GM18499 (cell line): ENCODE measurements around the gene LUZP1.

ENCODE experiments used
- ATAC-seq: cut with Tn5 transposase; IDR thresholded peaks from one replicate; pipeline ENCODE4 v1.9.1; 2021; ENCODE audit warnings: moderate number of reproducible peaks; ENCODE audit not compliant: insufficient read depth, unreplicated experiment

Gene LUZP1

DNA sequence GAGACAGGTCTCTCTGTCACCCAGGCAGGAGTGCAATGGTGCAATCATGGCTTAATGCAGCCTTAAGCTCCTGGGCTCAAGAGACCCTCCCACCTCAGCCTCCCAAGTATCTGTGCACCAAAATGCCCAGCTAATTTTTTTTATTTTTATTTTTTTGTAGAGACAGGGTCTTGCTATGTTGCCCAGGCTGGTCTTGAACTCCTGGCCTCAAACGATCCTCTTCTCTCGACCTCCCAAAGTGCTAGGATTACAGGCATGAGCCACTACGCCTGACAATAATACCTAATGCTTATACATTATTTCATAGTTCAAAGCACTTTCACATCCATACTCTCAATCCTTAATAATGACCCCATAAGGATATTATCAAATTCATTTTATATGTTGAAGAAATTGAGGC is 48.3 kb downstream of the LUZP1 start:
- ATAC-seq: no peak

DNA sequence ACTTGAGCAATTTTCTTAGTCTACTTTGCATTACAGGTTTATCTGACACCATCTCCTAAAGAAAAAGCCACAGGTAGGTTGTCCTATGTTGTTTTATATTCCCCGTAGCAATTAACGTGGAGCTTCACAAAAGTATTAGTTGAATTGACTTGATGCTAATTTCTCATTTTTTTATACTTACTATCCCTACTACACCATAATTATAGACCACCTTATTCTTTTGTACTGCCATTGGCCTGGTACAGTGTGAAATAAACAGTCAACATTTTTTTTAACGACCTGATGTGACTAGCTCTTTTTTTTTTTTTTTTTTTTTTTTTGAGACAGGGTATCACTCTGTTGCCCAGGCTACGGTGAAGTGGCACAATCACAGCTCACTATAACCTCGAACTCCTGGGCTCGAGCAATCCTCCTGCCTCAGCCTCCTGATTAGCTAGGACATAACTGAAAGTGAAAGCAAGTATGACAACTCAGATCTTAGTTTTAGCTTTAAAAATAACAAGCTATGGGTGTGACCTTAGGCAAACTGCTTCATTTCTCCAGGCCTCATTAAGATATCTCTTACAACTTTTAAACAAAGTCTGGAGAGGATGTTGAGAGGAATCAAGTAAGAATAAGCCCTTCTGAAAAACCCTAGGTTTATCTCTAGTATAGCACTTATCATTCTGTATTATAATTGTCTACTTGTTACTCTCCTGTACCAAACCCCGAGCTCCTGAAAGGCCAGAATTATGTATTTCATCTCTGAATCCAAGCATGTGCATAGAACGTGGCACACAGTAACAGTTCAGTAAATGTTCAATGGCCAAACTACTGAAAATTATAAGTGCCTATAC is 49.5 kb downstream of the LUZP1 start:
- ATAC-seq: no peak

DNA sequence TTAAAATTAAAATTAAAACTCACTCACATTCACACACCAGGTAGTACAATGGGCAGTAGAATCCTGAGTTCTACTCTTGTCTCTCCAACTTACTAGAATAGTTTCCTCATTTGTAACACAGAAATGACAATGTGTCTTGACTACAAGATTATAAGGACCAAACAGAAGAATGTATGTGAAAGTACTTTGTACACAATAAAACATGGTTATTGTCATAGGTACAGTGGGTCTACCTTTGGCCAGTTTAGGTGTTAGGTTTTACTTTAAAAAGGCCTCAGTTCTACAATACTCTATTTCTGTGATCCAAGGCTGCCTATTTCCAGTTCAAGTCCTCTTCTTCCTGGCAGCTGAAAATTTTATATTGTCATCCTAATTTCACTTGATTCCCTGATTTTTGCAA is 50.2 kb downstream of the LUZP1 start:
- ATAC-seq: no peak

DNA sequence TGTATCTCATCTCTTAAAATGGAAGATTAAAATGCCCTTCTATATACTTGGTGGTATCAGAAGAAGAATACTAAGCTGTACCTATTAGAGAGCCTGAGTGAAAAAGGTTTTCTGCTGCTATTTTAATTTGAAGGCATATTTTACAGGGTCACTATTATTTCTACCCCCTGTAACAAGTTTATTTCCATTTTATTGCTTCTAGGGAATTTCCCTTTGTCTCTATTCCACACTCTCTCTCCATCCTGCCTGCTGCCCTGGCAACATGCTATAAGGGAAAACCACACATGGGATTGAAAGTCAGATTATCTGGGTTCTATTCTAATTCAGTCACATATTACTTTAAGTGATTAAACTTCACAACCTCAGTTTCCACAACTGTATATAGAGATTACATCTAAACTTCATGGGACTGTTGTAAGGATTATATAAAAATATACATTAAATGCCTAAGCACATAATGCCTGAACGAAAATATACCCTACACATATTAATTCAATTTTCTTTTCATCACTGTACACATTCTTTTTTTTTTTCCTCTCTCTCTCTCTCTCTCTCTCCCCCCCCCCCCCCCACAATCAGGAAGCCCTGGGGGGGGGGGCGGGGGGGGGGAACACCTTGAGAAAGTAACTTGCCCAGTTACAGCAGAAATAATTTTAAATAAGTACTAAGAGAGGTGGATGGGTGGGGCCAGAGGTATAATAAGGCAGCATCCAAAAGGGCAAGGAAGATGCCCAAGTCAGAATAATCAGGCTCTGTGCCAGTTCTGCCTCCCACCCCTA is 51.5 kb downstream of the LUZP1 start:
- ATAC-seq: no peak

DNA sequence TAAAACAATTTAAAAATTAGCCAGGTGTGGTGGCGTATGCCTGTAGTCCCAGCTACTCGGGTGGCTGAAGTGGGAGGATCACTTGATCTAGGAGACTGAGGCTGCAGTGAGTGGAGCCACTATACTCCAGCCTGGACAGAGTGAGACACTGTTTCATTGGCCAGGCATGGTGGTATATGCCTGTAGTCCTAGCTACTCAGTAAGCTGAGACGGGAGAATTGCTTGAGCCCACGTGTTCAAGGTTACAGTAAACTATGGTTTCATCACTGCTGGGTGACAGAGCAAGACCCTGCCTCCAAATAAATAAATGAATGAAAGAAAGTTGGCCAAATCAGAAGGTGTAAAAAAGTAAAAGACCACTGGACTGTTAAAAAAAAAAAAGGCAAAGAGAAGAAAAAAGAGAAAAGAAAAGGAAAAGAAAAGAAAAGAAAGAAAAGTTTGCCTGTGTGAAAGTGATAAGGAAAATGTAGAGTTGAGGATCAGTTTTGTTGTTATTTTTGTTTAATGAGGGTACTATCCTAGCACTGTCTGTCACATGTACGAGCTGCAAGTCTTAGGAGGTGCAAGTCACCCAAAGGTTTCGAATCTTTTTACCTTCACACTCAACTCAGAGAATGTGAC is 52.3 kb downstream of the LUZP1 start:
- no peak for ATAC-seq

DNA sequence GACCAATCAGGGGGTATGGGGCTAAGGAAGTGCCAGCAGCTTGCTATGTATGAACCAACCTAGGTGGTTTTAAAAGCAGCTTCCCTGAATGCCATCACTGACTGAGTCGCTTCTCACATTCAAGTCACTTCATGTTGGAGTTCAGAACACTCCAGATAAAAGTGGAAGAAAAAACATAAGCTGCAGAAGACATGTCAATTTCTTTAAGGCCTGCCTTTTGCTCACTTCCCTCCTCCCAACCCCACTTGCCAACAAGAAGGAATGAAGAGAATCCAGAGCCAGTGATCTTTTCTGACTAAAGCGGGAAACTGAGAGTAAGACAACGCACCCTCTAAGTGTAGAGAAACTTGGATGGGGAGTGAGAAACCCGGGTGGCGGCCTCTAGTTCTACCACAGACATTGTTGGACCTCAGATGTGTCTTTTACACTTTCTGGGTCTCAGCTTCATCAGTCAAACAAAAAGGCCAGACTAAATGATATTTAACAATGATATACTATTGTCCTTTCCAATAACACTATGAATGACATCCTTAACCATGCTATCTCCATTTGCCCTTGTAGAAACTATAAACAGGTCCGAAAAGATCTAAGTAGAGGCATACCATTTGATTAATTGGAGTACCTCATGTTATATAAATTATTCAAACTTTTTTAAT is 54.1 kb downstream of the LUZP1 start:
- no peak for ATAC-seq

DNA sequence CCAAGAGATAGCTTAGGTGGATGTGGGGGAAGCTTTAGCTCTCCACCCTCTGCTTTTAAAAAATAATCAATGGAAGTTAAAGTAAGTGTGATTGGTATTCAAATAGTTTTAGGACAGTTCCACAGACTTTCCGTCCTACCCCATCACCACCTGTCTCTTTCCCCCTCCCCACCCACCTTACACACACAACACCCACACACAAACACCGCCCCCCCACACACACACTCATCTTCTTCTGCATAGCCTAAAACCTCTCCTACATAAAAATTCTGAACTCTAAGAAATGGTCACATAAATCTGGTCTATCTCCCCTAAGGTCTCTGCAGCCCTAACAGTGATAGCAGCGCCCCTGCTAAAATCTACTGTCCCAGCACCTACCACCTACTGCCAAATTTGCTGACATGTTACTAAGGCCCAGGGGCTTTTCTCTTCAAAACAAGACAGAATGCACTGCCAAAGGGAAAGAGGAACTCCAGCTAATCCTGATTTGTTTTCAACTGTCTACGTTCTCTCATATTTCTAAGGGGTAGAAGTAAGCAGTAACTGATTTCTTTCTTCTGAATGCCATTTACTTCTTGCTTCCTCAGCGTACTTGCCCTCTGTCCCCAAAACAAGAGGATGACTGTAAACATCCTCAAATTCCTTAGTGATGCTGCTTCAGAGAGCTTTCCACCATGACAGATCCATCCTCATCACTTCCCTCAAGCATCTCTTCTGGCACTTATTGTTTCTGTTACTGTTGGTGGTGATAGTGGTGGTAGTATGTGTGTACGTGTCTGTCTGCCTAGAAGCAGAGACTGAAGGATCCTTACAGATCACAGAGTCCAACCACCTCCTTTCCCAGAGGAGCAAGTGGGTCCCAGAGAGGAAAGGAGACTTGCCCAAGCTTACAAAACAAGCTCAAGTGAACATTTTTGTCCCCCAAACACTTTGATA is 56.8 kb downstream of the LUZP1 start:
- ATAC-seq: no peak

DNA sequence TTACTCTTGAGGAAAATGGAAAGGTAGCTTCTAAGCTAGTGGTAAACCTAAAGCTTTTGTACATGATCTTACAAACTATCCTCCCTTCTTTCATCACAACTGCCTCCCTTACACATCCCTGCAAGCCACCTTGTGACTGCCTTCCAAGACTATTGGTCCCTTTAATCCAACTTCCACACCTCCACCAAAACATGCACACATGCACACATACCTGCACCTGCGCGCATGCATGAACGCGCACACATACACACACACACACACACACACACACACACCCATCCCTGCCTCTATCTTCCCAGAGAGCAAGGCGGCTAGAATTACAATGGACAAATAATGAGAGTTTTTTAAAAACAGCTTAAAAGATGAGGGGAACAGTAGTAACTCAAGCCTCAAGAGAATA is 58.3 kb downstream of the LUZP1 start:
- ATAC-seq: no peak

DNA sequence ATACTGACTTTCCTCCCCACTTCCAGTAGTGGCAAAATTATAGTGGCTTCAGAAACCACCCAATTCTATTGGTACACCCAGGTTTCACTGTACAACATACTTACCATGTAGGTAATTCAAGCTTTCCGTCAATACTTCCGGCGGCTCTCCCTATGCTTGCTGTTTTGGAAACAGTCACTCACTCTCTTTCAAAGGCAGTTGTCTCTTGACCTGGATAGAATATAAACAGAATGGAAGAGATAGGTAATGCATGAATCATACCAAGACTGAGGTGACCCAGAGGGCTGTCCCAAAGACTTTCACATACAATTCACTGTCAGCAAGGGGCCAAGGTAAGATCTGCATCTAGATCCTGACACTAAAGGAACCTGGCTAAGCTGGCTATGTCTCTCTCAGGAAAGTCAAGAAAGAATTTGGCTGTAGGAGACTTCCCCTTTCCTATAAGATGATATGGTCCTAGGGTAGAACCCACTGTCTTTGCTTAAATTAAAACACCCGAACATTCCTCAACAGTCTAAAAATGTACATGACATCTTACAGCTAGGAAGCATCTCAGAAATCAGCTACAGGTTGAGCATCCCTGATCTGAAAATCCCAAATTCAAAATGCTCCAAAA is 59.6 kb downstream of the LUZP1 start:
- ATAC-seq: no peak

DNA sequence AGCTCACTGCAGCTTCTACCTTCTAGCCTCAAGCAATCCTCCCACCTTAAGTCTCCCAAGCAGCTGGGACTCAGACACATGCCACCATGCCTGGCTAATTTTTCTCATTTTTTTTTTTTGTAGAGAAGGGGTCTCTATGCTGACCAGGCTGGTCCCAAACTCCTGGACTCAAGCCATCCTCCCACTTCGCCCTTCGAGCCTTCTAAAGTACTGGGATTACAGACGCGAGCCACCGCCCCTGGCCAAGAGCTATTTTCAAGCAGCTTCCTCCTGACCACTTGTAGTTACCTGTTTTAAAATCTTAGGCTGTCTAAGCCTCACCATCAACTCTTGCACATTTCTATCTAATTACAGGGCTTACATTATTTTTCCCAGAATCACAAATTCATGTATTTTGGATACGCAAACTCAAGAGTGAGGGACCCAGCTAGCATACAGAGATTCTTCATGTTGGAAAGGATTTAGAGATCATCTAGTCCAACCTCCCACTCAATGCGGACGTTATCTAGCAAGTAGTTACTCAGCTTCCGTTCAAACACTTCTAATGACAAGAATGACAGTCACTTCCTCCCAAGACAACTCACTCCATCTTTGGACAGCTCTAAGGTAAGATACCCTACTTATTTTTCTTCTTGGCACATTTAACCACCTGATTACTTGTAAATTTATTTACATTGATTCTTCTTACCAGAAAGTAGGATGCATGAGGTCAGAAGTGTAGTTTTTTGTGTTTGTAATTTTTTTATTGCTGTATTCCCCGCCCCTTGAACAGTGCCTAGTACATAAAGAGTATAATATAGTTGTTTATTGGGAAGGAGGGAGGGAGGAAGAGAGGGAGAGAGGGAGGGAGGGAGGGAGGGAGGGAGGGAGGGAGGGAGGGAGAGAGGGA is 65.4 kb downstream of the LUZP1 start:
- ATAC-seq: no peak

DNA sequence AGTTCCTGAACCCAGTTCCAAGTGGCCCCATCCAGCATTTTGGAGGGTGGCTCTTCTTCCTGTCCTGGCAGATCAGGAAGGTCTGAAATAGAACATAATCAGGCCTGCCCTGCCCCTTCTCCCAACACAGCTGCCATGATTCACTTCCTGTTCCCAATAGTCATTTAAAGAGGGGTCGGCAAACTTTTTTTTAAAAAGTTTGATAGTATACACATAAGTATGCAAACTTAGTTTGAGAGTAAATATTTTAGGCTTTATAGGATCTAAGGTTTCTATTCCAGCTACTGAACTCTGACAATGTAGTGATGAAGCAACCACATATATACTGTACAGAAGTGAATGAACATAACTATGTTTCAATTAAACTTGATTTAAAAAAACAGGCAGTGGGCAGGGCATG is 66.4 kb downstream of the LUZP1 start:
- ATAC-seq: no peak

DNA sequence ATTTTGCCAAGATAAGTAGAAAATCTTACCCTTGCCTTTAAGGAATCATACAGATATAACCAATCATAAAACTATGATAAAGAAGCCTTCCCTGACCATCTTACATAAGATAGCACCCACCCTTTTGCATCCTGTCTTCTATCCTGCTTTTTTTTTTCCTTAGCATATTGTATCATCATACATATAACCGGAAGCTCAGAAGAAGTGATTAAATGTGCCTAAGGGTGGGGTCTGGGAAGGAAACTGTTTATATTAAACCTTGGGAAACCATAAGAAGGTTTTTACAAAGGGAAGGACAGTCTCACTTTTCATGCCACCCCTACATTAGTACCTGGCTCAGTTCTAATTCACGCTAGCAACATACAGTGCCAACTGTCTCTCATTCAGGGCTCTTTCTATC is 66.8 kb downstream of the LUZP1 start:
- ATAC-seq: no peak

DNA sequence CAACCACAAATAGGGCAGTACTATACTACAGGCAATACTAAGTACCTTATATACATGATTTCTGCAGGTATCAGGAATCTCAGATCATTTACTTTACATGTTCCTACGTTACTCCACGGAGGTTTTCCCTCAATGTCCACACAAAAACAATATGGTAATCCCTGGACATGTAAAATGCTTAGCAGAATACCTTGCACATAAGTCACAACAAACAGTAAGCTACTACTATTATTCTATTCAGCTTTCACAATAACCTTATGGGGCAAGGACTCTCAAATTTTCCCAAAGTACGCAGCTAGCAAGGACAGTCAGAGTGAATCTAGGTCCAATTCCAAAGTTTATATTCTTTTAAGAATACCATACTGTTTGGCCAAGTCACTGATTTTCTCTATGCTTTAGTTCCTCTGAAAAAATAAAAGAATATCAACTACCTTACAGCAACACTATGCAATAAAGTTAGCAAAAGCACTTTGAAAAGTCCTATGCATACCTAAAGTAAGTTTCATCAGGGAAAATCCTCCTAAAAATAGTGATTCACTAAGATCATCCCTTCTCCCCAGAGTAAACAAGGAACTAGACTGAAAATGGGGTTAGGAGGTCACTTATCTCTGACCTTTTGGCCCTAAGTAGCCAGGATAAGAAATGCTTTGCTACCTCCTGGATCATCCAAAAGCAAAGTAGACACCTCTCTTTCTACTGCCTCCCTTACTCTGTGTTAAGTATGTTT is 67.4 kb downstream of the LUZP1 start:
- ATAC-seq: no peak

DNA sequence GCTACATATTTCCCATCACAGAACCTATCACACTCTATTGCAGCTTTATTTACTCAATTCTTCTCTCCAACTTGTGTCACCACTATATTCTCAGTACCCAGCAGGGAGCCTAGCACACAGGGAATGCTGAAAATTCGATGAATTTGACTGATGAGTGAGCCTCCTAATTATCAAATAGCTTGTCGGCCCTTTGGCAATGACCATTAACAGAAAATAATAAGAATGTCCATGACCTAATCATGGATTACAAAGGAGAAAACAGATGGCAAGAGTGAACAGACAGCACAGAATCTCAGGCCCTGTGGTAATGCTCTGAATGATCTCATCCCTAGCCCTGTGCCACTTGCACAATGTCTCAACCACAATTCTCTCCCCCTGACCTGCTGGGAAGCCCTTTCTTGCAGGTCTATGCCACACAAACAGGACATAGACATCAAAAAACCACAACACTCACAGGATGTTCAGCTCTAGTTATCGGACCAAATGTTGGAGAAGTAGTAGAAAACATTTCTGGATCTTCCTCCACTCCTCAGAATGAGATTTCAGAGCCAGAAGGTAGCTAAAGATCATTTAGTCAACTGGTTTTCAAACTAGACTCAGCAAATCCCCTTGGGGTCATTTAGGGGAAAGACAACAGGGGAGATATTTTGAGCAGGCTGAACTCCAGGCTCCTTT is 68.4 kb downstream of the LUZP1 start:
- ATAC-seq: no peak

DNA sequence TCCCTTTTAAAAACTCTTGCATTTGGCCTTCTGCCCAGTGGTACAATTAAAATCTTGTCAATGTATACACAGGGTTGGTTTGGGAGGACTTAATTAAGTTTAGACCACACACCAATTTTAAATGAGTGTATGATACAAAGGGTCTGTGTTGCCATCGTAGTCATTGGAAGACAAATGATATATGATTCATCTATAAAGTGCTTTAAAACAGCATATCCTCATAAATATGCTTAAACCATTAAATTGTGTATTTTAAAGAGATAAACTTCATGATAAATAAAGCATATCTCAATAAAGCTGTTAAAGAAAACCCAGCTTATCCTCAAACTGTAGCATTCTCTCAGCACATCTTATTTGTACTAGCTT is 69.5 kb downstream of the LUZP1 start:
- ATAC-seq: no peak

DNA sequence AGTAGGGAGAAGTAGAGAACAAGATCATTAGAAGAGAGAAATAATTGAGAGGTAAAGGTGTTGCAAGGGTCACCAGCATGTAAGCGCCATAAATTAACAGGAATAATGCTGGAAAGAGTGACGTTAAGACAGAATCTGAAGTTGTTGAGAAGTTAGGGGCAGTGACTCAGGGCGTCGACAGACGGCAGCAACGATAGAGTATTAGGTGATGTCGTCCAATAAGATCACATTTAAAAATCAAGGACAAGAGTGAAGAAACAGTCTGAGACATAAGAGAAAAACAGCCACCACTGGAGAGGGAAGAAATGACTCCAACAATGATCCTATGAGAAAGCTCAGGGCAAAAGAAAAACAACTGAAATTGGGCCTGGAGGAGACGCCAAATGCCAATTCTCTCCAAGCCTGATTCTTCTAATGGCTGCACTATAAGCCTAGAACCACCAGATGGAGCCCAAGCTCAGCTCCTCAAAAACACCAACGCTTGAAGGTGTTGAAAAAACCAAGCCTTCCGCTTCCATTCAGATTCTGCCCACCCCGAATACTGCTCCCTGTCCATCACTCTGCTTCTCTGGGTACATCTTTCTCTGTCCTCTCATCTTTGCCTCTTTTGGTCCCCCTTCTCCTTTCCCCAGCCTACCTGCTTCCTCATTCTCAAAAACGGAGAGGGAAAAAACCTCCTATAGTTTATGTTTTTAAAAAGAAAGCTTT is 70.0 kb downstream of the LUZP1 start:
- no peak for ATAC-seq

DNA sequence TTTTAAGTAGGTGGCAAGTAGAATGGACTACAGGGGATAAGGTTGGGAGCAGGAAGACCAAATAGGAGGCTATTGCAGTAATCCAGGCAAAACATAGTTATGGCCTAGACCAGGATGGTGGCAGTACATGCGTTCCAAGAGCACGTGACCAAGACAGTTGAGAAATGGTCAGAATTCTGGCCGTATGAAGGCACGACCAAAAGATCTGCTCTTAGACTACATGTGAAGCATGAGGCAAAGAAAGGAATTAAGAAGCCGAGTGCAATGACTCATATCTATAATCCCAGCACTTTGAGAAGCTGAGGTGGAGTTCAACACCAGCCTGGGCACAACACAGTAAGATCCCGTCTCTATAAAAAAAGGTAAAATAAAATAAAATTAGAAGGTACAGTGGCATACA is 71.3 kb downstream of the LUZP1 start:
- ATAC-seq: no peak
